ENCODE results near the gene RBBP8NL. TPM values are rescaled to one million over a fixed set of nuclear protein-coding genes. Genes with fewer than 3 reads are reported as not detected.

Gene RBBP8NL, protein sequence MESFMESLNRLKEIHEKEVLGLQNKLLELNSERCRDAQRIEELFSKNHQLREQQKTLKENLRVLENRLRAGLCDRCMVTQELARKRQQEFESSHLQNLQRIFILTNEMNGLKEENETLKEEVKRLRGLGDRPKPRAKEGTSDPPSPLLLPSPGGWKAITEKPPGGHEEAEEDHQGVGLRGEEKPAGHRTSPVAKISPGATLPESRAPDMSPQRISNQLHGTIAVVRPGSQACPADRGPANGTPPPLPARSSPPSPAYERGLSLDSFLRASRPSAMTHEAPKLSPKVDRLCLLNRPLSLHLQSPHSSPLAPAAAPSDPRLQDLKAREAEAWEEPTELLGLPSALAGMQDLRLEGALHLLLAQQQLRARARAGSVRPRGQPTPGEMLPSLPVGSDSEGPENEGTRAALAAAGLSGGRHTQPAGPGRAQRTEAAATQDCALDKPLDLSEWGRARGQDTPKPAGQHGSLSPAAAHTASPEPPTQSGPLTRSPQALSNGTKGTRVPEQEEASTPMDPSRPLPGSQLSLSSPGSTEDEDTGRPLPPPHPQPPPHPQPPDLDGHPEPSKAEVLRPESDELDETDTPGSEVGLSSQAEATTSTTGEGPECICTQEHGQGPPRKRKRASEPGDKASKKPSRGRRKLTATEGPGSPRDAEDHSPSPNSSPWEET
- polyA plus RNA-seq (ENCODE audit: insufficient read depth in 1 of 5, insufficient read length in 5 of 5, low replicate concordance in 1 of 5) = 1 to 10 TPM; 2.7 to 4.4 (median 3.5) TPM
- long read RNA-seq, donor 1 = 0 reads
- long read RNA-seq, donor 2 = 0 reads
- long read RNA-seq, donor 3 = 0 reads
- long read RNA-seq, donor 4 = 0 reads
- long read RNA-seq, donor 5 = 0 reads
- long read RNA-seq, donor 6, partial matches to known transcripts = 0 of 3 reads
- long read RNA-seq, donor 6, other reads (novel, unspliced or antisense) = 0 of 3 reads
- long read RNA-seq, donor 7 = 0 reads
- long read RNA-seq, donor 8 = 0 reads

DNA sequence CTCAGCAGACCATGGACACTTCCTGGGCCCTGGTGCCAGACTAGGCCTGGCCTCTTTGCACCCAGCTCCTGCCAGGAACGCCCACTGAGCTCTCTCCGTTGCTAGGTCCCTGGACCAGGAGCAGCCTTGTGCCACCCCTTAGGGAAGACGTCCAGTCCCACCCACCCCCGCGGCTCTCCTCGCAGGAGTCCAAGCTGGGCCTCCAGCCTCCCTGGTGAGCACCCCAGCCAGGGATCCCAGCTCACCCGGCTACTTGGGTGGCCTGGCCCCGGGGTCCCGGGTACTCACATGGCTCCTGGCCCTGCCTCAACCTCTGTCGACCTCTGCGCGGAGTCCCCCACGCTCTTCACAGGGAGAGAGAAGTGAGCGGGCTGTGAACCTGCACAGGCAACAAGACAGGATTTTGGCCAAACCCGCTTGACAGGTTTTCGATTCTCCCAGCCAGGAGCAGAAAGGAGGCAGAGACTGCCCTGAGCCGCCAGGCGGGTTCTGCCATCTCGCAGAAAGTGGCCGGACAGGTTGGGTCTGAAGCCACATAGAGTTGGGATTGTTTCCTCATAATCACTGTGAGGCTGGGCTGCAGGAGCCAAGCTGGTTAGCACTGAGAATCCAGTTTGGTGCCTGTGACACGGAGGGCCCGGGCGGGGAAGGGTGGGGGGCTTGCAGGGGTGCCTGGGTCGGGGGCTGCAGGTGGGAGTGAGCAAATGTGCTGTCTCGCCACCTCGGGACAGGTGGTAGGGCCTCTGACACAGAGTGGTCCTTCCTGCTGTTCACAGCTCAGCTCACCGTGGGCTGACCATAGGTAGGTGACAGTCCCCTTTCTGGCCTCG is at the start of gene RBBP8NL:
Gene RBBP8NL, minus strand, starts transcription at position 368 of the 830 bp plus-strand sequence. CDS start 7,892 bp downstream, outside the sequence.
- DNase-seq = peak; percentile 78 to 79

- DNase-seq = peak in 1 of 2 donors; percentile 70
These were observed 48.9 kb upstream of the RBBP8NL start for GRCh38 chr20:62476056-62476838.

GRCh38 chr20:62475772-62476055 is 48.4 kb upstream of the RBBP8NL start, which contains the start of gene GATA5:
TSS of gene GATA5 (minus strand) at chr20:62475995. CDS start at chr20:62475521, 474 bp downstream.
- no peak for DNase-seq

DNA sequence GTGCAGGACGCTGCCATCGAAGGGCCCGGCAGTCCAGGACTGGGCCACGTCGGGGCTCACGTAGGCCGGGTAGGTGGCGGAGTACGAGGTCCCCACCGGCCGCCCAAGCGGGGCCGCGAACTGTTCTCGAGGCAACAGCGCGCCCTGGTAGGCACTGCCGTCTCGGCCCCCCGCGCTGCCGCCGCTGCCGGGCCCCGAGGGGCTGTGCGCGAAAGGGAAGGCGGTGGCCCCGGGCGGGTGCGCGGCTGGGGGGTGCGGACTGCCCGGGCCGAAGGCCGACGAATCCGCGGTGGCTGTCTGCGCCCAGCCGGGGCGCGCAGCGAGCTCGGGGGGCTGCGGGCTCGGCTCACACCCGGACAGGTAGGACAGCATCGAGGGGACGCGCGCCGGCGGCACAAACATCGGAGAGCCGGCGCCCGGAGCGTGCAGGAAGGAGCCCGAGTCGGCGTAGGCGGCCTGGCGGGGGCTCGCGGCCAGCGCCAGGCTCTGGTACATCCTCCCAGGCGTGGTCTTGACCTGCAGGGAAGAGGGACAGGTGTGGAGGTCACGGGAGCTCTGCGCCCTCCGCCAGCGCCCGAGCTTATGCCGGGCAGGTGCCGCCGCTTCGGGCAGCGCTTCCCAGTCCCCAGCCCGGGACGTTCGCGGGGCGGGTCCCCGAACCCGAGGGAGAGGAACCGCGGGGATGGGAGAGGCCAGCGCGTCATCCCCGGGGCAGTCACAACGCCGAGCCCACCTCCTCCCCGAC is 47.9 kb upstream of the RBBP8NL start:
- DNase-seq = no peak

GRCh38 chr20:62474604-62475026 is 47.3 kb upstream of the RBBP8NL start:
- DNase-seq = no peak

GRCh38 chr20:62473717-62474603 is 46.6 kb upstream of the RBBP8NL start:
- peak; percentile 66 to 79 for DNase-seq

GRCh38 chr20:62472941-62473585 is 45.7 kb upstream of the RBBP8NL start:
- no peak for DNase-seq

DNA sequence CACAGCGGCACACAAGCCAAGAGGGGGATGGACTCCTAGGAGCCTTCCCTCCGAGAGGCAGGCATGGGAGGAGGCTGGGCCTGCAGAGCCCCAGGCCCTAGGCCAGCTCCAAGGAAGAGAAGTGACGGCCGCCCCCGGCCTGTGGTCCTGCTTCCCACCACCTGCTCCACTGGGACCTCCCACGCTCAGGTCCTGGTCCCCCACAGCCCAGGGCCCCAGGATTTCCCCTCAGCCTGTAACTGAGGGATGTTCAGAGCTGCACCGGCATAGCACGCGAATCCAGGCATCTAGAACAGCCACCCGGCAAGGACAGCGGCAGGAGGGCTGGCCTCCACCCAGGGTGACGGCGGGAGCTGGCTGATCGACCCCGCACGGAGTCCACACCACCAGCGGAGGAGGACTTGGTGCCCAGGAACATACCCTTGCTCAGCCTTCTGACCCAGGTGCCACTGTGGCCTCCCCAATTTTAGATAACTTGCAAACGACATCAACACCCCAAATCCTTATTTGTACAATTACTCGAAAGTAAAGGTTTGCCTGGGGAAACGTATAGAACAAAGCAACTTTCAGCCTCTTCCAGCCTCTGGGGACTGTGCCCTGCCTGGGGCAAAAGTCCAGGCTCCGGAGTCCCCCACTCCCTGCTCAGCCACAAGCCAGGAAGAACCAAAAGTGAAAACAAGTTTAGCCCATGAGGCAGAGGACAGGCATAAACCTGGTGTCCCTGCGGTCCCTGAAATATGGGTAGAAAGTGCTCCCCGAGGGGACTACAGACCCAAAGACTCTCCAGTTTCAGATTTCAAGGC is 45.0 kb upstream of the RBBP8NL start:
- no peak for DNase-seq

- no peak for DNase-seq
These were observed 43.1 kb upstream of the RBBP8NL start for GRCh38 chr20:62470459-62470858.

GRCh38 chr20:62470001-62470400 is 42.7 kb upstream of the RBBP8NL start:
- DNase-seq = no peak

- no peak for DNase-seq
These were observed 42.0 kb upstream of the RBBP8NL start for GRCh38 chr20:62469352-62469751.

GRCh38 chr20:62466806-62467537 is 39.6 kb upstream of the RBBP8NL start:
- no peak for DNase-seq

DNA sequence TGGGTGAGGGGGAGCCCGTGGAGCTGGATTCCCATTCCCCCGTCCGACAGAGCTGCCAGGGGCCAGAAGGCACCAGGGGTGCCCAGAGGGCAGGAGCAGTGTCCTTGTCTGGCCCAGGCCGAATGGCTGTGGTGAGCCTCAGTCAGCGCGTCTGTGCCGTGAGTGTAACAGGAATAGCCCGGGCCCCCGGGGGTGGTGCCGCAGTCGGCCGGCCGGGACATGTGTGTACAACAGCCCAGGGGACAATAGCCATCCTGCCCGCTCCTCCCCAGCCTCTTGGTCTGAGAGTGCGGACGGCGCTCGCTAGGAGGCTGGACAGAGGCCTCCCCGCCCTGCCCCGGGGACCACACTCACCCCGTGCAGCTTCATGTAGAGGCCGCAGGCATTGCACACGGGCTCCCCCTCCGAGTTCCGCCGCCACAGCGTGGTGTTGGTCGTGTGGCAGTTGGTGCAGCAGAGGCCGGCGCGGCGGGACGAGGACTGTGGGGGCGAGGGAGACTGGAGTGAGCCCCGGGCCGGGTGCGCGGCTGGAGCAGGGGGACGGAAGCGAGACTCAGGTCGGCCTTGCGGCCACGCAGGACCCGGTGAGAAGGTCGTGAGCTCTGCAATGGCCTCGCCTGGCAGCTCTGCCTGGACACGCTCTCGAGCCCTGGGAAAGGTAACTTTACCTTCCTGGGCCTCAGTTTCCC is 38.9 kb upstream of the RBBP8NL start:
- no peak for DNase-seq

DNA sequence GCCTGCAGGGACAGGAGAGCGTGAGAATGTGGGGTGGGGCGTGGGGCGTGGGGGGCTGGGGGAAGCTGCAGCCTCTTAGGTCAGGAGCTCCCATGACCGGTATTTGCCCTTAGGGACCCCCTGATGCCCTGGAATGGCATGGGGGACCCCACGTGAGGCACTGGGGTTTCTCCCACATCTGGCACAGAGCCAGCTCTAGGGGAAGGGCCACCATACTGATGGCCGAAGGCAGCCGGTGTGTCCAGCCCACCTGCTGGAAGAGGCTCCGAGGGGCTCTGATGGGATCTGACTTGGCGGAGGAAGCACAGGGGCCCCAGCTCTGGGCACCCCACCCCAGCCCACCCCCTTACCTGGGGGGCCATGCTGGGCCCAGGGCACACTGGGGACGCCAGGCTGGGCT is 37.7 kb upstream of the RBBP8NL start:
- DNase-seq = no peak

DNA sequence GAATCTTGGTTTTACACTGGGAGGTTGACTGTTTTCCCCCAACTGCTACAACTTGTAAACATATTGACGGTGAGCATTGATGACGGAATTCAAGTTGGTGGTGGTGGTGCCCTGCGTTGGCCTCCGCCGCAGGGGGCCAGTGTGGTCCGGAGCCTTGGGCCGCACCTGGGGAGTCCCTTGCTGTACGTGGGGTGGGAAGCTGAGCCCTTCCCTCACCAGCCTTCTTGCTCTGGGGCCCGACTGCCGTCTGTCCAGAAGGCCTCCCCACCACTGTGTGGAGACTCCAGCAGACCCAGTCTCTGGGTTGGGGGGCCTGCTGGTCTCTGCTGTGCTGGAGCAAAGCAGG is 37.1 kb upstream of the RBBP8NL start:
- DNase-seq = no peak

DNA sequence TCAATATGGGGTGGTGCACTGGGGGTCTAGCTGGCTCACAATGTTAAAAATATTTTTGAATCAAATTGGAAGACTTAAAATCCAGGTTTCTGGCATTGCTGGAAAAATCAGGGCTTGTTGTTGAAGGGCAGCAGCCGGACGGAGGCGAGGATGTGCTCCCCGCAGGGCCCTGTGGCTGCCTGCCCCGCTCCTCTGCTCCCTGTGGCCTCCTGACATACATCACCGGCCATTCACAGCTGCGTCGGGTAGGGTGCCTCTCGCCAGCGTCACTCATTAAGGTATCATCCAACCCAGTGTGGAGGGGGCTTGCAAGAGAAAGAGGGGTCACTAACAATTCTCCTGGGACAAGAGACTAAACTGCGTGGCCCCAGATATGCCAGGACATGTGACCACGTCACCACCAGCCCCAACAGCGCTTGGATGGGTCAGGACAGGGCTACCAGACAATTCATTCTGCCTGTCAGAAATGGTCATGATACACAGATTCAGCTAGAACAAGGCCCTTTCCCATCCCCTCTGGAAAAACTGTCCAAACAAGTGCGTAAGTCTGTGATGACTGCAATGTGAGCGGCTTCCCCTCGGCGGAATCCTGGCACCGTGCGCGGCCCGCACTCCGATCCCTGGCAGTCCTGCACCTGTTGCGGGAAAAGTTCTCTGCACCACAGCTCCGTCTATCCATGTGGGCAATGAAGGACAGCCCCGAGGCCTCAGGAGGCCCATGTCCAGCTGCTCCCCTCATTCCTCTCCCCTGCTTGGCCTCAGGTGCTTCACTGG is 36.5 kb upstream of the RBBP8NL start:
- DNase-seq = no peak
